ENCODE measurements around the gene ACSF3.

Gene ACSF3

DNA sequence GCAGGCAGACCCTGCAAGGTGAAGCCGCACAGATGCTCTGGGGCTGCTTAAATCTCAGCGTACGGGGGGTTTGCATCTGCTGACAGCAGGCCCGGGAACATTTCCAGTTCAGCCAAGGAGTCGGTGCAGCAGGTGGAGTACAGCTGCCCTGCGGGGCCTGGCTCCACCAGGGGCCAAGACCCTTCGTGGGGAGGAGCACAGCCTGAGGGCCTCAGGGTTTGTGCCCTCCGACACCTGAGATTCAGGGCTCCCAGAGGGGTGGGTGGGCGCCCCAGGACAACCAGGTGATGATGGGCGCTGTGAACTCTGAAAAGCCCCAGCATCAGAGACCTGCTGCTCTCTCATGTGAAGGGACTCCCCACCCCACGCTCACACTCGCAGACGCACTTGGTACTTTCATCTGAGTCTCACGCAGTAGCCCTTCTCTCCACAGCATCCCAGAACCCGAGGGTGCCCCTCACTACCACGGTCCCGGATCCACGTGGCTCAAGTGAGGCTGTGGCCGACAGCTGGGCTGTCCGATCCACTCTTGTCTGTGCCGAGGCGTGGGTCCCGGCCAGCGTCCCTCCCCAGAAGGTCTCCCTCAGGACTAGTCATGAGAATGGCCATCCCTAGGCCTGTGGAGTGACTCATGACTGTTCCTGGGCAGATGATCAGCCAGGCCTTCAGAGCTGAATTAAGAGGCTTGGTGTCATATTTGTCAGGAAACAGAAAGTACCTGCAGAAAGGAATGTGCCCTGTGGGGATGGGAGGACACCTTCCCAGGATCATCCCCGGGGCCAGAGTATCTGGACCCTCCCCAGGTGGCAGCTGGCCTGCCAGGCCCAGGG is 29.6 kb downstream of the ACSF3 start:
- no peak for DNase-seq (ENCODE audit: extremely low read depth in 1 of 2, low read depth in 1 of 2)

DNA sequence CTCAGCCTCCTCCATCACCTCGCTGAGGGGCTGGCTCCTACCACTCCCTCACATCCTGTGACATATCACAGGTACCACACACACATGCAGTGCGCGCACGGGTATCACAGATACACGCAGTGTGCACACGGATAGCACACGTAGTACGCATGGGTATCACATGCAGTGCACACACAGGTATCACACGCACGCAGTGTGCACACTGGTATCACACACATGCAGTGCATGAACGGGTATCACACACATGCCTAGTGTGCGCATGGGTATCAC is 30.1 kb downstream of the ACSF3 start:
- DNase-seq (ENCODE audit: extremely low read depth in 1 of 2, low read depth in 1 of 2) = no peak

DNA sequence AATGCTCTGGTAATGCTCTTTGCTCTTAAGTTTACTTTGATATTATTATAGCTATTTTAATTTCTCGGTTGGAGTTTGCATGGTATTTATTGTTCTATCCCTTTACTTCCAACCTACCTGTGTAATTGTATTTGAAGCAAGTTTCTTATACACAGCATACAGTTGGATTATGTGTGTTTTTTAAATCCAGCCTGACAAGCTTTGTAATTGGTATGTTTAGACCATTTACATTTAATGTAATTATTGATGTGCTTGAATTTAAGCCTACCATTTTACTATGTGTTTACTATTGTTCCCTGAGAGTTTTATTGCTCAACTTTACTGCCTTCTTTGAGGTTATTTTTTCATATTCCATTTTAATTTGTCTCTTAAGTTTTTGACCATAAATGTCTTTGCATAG is 35.7 kb downstream of the ACSF3 start:
- no peak for DNase-seq (ENCODE audit: extremely low read depth in 1 of 2, low read depth in 1 of 2)

DNA sequence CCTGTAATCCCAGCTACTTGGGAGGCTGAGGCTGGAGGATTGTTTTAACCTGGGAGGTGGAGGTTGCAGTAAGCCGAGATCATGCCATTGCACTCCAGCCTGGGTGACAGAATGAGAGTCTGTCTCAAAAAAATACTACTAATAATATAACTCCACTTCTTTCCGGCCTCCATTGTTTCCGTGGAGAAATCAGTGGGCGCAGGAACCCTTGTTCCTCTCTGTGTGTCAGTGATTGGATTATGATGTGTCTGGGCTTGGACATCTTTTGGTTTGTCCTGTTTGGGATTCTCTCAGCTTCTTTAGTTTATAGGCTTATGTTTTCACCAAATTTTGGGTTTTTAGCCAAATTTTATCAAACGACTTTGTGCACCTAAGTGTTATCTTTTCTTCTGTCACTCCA is 36.8 kb downstream of the ACSF3 start:
- no peak for DNase-seq (ENCODE audit: extremely low read depth in 1 of 2, low read depth in 1 of 2)

DNA sequence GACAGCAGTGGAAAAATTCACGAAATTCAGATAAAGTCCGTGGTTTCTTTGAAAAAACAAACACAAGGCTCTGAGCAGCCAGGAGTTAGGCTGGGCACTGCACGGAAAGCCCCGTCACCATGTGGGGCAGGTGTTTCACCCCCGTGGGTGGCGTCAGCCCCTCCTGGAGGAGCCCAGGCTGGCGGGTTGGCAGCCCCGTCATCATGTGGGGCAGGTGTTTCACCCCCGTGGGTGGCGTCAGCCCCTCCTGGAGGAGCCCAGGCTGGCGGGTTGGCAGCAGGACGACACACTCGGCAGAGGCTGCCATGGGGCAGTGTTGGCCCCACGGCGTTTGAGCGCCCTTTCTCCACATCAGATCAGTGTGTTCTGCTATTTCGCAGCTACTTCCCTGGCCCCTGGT is 38.1 kb downstream of the ACSF3 start:
- DNase-seq (ENCODE audit: extremely low read depth in 1 of 2, low read depth in 1 of 2) = no peak

DNA sequence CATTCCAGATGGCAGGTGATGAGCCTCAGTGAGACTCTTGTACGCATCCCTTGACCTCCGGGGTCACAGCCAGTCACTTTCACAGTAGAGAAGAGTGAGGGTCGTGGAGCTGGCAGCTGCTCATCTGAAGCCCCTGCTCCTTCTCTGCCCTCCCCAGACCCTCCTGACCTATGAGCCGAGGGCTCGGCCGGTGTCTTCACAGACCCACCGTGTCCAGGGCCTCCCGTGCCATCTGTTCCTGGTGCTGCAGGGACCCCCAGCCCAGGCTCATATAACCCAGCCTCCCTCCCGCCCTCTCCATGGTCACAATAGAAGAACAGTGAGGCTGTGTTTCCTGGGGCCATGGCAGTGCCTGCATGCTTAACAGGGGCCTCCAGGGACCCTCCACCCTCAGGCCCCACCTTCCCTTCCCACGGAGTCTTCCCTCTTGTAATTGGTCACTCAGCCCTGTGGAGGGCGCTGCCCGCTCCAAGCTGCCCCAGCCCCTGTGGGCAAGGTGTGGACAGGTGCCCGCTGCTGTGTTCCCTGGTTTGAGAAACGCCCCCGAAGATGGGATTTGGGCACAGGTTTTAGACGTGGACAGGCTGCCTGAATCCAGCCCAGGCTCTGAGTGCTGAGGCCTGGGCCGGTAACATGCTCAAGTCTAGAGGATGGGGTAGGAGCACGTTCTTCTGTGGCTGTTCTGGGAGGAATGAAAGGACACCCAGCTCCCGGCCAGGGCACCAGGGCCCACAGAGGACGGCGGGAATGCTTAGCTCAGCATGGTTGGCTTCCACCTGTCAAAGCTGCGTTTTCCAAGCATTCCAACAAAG is 38.7 kb downstream of the ACSF3 start:
- no peak for DNase-seq (ENCODE audit: extremely low read depth in 1 of 2, low read depth in 1 of 2)

DNA sequence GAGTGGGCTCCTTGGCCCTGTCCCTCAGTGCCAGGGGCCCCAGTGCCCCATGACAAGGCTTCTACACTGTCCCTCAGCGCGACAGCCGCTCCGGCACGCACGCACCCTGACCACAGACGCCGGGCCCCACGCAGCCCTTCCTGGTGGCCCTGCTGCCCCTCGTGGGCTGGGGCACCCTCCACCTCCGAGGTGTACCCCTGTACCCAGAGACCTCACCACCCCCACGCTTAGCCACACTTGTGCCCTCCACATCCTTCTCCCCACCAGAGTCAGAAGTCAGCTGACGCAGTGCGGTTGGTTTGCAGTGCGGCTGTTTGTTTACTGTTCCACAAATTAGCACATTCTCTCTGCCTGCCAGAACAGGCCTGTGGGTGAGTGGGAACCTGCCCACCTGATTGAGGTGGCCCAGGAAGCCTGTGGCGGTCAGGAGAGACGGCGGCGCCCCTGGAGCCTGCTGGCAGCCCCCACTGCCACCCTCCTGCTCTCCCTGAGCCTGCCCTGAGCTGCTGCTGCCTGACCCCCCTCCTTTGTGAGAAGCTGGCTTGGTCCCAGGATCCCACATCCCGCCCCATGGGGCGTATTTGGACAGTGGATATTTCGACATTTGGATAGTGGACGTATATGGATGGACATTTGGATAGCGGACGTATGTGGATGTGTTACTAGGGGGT is 39.9 kb downstream of the ACSF3 start:
- DNase-seq (ENCODE audit: extremely low read depth in 1 of 2, low read depth in 1 of 2) = no peak

DNA sequence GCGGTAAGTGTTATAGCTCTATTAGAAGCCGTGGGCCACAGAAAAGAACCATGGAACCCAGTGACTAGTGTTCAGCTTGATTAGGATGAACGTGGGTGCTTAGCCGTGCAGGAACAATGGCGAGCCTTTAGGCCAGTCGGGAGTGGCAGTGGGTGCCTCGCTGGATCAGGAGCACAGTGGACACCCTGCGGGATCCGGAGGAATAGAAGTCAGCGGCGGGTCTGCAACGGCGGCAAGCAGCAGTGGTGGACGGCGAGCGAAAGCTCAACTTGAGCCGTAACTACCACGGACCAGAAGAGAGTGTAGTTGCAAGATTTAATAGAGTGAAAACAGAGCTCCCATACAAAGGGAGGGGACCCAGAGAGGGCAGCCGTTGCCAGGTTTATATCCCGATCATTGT is 40.6 kb downstream of the ACSF3 start:
- no peak for DNase-seq (ENCODE audit: extremely low read depth in 1 of 2, low read depth in 1 of 2)

DNA sequence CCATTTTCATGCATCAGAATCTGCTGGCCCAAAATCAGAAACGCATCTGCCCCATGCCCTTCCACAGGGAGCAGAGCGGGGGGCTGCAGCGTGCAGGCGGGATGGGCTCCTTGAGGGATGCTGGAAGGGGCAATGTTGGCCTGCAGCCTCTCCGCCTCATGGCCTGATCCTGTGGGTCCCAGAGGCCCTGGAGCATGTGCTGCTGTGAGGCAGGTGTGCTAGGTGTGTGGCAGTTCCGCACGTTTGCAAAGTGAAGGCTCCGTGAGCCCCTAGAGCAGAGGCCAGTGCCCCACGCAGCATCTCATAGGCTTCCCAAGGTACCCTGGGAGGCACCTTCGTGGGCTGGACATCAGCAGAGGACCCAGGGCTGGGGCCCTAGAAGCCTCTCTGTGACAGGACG is 41.5 kb downstream of the ACSF3 start:
- DNase-seq (ENCODE audit: extremely low read depth in 1 of 2, low read depth in 1 of 2) = no peak

DNA sequence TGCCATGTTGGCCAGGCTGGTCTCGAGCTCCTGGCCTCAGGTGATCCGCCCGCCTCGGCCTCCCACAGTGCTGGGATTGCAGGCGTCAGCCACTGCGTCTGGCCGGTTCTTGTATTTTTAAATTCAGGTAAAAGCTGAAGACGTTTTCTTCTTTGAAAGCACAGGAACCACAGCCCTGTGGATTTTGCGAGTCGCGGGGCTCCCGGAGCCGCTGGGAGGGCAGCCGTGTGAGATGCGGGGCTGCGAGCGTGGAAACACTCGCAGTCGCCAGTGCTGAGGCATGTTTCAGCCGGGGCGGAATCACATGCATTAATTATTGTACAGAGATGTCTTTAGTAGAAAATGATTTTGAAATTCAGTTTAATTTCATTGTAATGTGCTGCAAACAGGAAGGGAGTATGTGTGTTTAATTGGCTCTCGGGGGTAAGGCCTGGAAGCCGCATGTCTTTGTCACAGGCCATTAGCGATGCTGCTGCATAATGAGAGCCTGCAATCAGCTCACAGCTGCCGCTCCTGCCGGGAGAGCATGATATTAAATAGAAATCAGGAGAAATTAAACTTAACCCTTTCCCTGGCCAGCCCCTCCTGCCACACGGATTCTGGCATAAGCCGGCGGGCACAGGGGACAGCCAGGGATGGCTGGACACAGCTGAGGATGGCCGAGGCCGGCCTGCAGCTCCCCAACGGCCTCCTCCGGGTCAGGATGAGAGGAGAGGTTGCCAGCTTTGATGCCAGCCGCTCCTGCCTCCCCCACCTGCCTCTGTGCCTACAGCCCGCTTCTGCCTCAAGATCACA is 42.5 kb downstream of the ACSF3 start:
- no peak for DNase-seq (ENCODE audit: extremely low read depth in 1 of 2, low read depth in 1 of 2)

DNA sequence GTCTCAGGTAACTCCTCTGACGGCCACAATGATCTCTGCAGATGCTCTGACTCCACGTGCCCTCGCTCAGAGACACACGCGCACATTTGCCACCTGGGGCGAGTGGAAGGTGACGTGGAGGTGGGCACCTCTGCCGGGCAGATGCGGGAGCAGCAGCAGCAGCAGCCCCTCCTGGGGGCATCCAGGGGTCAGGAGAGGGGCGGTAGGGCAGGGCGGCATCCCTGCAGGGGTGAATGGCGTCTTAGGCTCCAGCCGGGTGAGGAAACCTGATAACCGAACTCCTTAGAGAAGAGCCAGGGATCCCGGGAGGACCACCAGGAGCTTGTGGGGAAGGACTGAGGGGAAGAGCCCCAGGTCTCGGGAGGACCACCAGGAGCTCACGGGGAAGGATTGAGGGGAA is 43.3 kb downstream of the ACSF3 start:
- DNase-seq (ENCODE audit: extremely low read depth in 1 of 2, low read depth in 1 of 2) = no peak

DNA sequence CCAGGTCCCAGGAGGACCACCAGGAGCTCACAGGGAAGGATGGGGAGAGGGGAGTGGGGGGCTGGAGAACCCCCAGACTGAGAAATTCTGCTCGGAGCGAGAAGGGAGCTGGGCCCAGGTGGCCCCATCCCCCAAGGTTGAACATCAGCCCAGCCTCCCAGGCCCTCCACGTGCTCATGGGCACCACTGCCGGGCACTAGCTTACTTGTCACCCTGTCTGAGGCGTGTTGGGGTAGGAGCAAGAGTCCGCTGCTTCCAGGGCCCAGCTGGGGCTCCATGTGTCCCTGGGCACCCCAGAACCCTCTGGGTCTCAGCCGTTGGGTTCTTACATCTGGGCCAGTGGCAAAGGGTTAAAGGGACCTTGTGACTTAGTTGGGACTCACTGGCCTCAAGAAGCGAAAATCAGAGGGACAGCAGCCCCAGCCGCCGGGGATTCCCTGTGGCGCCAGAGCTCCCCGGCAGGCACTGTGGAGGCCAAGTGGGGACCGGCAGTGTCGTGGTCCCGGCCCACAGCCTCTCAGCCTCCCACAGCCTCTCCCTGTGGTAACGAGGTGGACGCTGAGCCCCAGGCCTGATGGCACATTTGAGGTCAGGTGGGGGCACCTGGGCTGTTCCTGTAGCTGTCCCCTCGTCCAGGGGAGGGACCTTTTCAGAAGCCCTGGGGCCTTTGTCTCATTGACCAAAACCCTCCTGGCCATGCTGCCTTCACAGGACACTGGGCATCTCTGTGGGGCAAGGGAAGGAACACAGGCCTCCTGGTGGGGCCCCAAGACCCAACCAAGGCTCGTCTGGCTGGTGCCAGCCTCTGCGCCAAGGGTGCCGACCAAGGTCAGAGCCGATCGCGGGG is 44.2 kb downstream of the ACSF3 start:
- DNase-seq (ENCODE audit: extremely low read depth in 1 of 2, low read depth in 1 of 2) = no peak

DNA sequence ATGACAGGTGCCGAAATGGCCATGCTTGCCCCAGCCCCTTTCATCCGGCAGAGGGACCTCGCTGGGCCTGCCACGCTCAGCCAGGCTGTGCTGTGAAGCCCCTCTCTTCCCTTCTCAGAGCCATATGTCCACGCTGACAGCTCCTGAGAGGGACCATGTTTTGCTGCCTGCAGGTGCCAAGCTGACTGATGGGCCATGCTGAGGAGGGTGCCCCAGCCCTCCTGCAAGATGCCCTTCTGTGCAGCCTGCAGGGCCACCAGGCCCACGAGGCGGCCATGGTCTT is 44.8 kb downstream of the ACSF3 start:
- DNase-seq (ENCODE audit: extremely low read depth in 1 of 2, low read depth in 1 of 2) = no peak

DNA sequence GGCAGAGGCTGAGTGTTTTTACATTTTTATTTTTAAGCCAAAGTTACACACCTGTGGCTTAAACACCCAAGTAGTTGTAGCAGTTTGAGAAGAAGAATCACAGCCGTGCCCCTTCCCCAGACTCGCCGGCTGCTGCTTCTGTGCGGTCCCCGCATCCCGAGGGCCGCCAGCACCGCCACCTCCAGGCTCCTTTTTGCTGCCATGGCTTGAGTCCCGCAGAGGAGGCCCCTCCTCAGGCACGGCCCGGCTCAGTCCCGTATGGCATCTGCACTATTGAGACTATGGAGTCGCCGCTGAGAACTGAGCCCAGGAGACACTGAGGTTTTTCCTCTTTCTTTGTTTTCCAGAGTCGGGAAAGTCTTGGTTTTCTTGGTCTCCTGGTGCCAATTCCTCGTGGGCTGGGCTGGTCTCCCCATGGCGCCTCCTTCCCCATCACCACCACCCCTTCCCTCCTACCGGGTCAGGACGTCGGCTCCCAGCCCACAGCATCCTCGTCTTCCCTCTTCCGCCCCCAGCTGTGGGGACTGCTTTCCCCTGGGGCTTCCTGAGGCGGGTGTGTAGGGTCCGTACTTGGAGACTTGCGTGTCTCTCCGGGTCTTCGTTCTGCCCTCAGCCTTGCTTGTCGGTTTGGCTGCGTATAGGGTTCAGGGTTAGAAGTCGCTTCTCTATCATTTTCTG is 45.3 kb downstream of the ACSF3 start:
- no peak for DNase-seq (ENCODE audit: extremely low read depth in 1 of 2, low read depth in 1 of 2)

DNA sequence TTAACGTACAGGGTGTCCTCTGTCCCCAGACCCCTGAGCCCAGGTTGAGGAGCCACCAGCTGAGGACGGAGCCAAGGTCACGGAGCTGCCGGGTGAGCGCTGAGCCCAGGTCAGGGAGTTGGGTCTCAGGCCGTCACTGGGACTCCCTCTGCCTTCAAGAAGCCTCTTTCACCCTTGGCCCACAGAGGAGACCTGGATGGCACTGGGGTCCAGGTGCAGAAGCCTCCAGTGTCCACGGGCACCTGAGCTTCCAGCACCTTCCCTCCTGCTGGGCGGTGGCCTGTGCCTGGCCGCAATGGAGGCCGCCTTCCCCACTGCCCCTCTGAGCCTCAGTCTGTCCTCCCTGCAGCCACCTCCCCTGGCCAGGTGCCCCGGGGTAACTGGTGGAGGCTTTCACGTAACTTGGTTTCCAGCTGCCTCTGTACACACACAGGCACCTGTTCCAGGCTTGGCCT is 46.3 kb downstream of the ACSF3 start:
- DNase-seq (ENCODE audit: extremely low read depth in 1 of 2, low read depth in 1 of 2) = no peak

DNA sequence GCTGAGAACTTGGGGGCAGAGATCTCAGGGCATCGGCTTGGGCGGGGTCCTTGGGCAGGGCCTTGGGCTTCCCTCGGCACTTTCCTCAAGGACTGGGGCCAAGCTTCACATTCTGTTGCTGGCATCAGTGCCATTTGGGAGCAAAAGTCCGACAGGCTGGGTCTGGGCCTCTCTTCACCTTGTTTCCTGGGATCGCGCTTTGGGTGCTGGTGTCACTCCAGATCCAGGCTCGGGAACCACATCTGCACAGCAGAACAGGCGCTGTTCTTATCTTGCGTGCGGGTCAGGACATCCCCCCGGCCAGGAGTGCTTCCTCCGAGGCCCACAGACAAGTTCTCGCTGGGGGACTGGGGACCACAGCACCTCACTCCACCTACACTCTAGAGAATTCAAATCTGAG is 46.7 kb downstream of the ACSF3 start:
- DNase-seq (ENCODE audit: extremely low read depth in 1 of 2, low read depth in 1 of 2) = no peak

DNA sequence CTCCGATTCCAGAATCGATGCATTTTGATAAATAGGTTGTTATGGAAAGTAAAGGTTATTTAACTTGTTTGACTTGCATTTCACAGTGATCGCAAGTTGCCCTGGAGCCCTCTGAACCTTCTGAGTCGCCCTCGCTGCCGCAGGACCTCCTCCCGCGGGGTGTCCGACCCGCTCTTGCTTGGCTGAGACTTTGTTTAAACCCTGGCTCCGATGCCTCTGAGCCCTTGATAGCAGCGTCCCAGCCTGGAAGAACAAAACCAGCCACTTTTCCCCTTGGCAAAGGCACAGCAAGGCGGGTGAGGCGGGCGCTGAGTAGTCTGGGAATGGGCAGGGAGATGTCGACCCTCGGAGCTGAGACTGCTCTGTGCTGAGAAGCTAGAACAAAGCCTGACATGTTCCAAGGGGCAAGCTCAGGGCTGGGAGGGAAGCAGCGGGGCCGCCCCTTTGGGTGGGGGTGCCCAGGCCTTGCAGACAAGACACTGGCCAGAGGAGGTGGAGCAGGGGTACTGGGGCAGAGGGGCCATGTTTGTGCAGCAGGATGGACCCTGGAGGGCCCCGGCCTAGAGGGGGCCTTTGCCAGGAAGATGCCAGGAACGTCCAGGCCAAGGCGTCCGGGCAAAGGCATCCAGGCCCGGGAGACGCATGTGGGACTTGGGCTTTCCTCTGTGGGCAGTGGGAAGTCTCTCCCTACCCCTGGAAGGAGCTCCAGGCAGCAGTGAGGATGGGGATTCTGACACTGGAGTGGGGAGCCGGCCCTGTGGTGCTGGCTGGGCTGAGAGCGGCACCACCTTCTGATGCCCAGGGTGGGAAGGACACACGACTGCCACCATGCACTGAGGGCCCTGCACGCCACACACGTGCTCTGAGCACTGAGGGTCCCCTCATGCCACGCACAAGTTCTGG is 47.6 kb downstream of the ACSF3 start:
- no peak for DNase-seq (ENCODE audit: extremely low read depth in 1 of 2, low read depth in 1 of 2)

DNA sequence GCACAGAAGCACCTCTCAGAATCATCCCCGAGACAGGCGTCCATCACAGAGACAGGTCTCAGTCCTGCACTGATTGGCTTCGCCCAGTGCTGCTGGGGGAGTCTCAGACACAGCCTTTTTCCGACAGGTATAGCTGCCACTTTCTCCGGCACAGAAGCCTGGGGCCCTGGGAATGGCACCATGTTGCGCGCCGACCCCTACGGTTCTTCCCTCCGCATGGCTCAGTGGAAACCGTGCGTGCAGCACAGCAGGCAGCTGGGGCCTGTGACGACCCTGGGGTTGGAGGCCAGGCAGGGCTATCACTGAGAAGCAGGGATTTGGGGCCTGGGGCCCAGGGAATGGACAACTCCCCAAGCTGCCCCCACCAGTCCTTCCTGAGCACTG is 48.2 kb downstream of the ACSF3 start:
- no peak for DNase-seq (ENCODE audit: extremely low read depth in 1 of 2, low read depth in 1 of 2)
